Adipocyte (in vitro differentiated cells): ENCODE results near the gene PDE4D.
A peak's percentile ranks its signal among the peaks of the same experiment; 100 is the strongest.

ENCODE experiments used
- DNase-seq: peaks from one replicate; pipeline ENCODE4 v3.0.0-alpha.2; 2015; ENCODE audit warnings: low read depth
- H3K27me3 ChIP-seq: replicated peaks from 2 replicates; pipeline ENCODE4 v1.7.0; 2013; ENCODE audit warnings: mild to moderate bottlenecking, low read length, moderate library complexity; ENCODE audit not compliant: control insufficient read depth, insufficient read depth
- H3K36me3 ChIP-seq: 2 replicates; pipeline ENCODE4 v1.7.0; 2013; ENCODE audit warnings: low read length, mild to moderate bottlenecking, moderate library complexity; ENCODE audit not compliant: control insufficient read depth, insufficient read depth, severe bottlenecking
- H3K4me1 ChIP-seq: 2 replicates; pipeline ENCODE4 v1.7.0; 2013; ENCODE audit warnings: mild to moderate bottlenecking, low read length, moderate library complexity; ENCODE audit not compliant: control insufficient read depth, insufficient read depth
- H3K4me3 ChIP-seq: 2 replicates; pipeline ENCODE4 v1.7.0; 2013; ENCODE audit warnings: mild to moderate bottlenecking, low read length, moderate library complexity
- H3K9ac ChIP-seq: 2 replicates; pipeline ENCODE4 v1.7.0; 2013; ENCODE audit warnings: mild to moderate bottlenecking, low read length, moderate library complexity
- H3K9me3 ChIP-seq: 2 replicates; pipeline ENCODE4 v1.7.0; 2013; ENCODE audit warnings: mild to moderate bottlenecking, low read length, moderate library complexity; ENCODE audit not compliant: control insufficient read depth

PDE4D gene

GRCh38 chr5:59340637-59341036, 552.9 kb downstream of the PDE4D start:
- no peaks in the 10 kb centered on the region for H3K27me3 ChIP-seq
- H3K36me3 ChIP-seq, result no peaks in the 10 kb centered on the region
- DNase-seq, result no peak
- H3K4me3 ChIP-seq, result no peak overlapping the region
- H3K4me1 ChIP-seq, result no peaks in the 10 kb centered on the region
- H3K9me3 ChIP-seq, result no peaks in the 10 kb centered on the region
- no peak overlapping the region for H3K9ac ChIP-seq

GRCh38 chr5:59337240-59337639, 556.3 kb downstream of the PDE4D start:
- Histone ChIP-seq H3K9ac (no peak overlapping the region), H3K4me3 (no peak overlapping the region), H3K27me3 (peaks cover 4% of the 10 kb centered on the region), H3K9me3 (no peaks in the 10 kb centered on the region), H3K4me1 (no peaks in the 10 kb centered on the region), H3K36me3 (no peaks in the 10 kb centered on the region)
- no peak for DNase-seq

GRCh38 chr5:59335544-59335943, 558.0 kb downstream of the PDE4D start:
- H3K9ac ChIP-seq, result no peak overlapping the region
- no peak overlapping the region for H3K4me3 ChIP-seq
- no peaks in the 10 kb centered on the region for H3K4me1 ChIP-seq
- H3K9me3 ChIP-seq, result no peaks in the 10 kb centered on the region
- H3K27me3 ChIP-seq, result peaks cover 4% of the 10 kb centered on the region
- DNase-seq, result no peak
- no peaks in the 10 kb centered on the region for H3K36me3 ChIP-seq

GRCh38 chr5:59333416-59333815, 560.1 kb downstream of the PDE4D start:
- DNase-seq, result no peak
- Histone ChIP-seq H3K9ac (no peak overlapping the region), H3K4me1 (no peaks in the 10 kb centered on the region)

GRCh38 chr5:59332236-59332973, 561.1 kb downstream of the PDE4D start:
- no peaks in the 10 kb centered on the region for H3K36me3 ChIP-seq
- H3K9me3 ChIP-seq, result no peaks in the 10 kb centered on the region
- DNase-seq, result no peak
- no peak overlapping the region for H3K9ac ChIP-seq
- peaks cover 4% of the 10 kb centered on the region for H3K27me3 ChIP-seq
- no peaks in the 10 kb centered on the region for H3K4me1 ChIP-seq
- H3K4me3 ChIP-seq, result no peak overlapping the region

More at GRCh38 chr5:59333416-59333815, 560.1 kb downstream of the PDE4D start:
- no peaks in the 10 kb centered on the region for H3K9me3 ChIP-seq
- no peaks in the 10 kb centered on the region for H3K36me3 ChIP-seq
- H3K27me3 ChIP-seq, result peaks cover 4% of the 10 kb centered on the region
- H3K4me3 ChIP-seq, result no peak overlapping the region

GRCh38 chr5:59330680-59331079, 562.8 kb downstream of the PDE4D start:
- H3K9me3 ChIP-seq, result no peaks in the 10 kb centered on the region
- H3K27me3 ChIP-seq, result peaks cover 4% of the 10 kb centered on the region
- H3K4me1 ChIP-seq, result peaks cover 3% of the 10 kb centered on the region
- no peak for DNase-seq
- no peak overlapping the region for H3K9ac ChIP-seq
- H3K36me3 ChIP-seq, result no peaks in the 10 kb centered on the region
- H3K4me3 ChIP-seq, result no peak overlapping the region

DNA sequence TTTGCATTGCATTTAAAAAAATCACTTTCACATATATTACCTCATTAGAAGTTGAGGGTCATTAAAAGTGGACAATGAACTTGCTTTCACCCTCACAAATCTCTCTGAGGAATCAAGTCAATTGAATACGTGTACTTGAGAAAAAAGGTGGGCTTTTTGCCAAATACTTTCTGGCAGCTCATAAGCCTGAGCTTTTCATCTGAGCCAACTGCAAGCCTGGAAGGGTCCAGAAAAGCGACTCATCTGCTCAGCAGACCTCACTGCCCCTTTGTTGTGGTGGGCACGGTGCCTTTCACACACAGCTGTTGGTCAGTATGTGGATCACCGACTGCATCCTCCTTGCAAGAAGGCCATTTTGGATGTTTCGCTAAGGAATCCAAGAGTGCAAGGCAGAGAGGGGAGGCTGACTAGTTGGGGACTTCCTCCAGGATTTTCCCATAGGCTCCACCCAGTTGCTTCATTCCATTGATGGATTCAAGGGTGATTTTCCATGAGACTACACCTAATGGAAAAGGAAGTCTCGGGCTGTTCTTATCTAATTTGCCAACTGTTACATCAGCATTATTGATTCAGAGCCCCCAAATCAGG, 564.7 kb downstream of the PDE4D start:
- no peaks in the 10 kb centered on the region for H3K9me3 ChIP-seq
- no peak overlapping the region for H3K4me3 ChIP-seq
- peak; percentile 22 for DNase-seq
- no peaks in the 10 kb centered on the region for H3K36me3 ChIP-seq
- H3K4me1 ChIP-seq, result peaks cover 3% of the 10 kb centered on the region
- H3K9ac ChIP-seq, result no peak overlapping the region
- no peaks in the 10 kb centered on the region for H3K27me3 ChIP-seq

DNA sequence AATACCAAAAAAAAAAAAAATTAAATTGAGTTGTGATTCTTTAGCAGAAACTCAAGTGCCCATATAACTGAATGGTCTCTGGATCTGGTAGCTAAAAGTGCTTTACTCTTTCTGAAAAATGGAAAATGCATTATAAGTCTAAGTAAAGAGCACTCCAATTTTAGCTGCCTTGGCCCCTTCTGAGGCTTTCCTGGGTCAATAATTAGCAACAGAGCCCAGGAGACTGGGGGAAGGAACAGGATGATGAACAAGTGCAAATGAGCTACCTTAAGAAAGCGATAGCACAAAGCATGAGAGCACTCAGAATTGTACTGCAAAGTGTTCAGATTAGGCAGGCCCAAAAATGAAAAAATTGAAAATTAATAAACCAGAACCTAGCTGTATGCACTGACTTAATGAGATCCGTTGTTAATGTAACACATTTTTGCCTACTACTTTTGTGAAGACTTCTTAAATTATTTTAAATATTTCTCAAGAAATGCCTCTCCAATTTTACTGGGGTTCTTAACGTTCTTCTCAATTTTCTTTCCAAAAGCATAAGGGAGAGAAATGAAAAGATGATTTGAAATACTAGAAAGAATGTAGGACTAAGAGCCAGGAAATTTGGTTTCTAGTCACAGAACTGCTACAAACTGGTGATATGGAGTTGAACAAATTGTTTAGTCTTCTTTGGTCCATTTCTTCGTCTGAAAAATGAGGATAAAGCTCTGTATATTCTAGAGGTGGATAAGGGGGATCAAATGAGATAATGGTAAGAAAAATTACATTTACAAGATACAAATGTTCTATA, 566.1 kb downstream of the PDE4D start:
- Histone ChIP-seq H3K27me3 (no peaks in the 10 kb centered on the region), H3K4me3 (no peak overlapping the region), H3K9ac (no peak overlapping the region), H3K4me1 (peaks cover 3% of the 10 kb centered on the region), H3K36me3 (no peaks in the 10 kb centered on the region), H3K9me3 (no peaks in the 10 kb centered on the region)
- DNase-seq, result no peak

- Histone ChIP-seq H3K9ac (no peak overlapping the region), H3K4me3 (no peak overlapping the region), H3K4me1 (peaks cover 3% of the 10 kb centered on the region), H3K9me3 (no peaks in the 10 kb centered on the region), H3K36me3 (no peaks in the 10 kb centered on the region), H3K27me3 (no peaks in the 10 kb centered on the region)
- DNase-seq, result peak; percentile 7
Observed at GRCh38 chr5:59326596-59326995, 566.9 kb downstream of the PDE4D start.

DNA sequence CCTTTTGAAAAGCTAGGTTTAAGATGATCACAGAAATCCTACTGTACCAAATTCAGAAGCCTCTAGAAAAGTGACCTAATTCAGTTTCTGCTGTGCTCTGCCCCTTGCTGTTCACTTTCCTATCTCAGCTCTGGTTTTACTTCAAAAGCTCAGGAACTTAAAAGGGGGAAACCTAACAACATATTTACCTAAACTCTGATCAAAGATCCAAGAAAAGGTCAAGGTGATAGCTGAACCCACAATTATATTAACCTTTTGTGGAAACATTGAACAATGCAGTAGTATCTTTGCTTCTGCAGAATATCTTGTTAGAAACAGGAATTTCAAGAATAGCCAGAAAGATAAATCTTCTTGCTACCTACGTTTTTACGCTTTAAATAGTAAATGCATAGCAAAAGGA, 568.5 kb downstream of the PDE4D start:
- Histone ChIP-seq H3K9me3 (no peaks in the 10 kb centered on the region), H3K9ac (no peak overlapping the region), H3K27me3 (no peaks in the 10 kb centered on the region), H3K36me3 (no peaks in the 10 kb centered on the region), H3K4me3 (no peak overlapping the region), H3K4me1 (peaks cover 3% of the 10 kb centered on the region)
- DNase-seq, result no peak

DNA sequence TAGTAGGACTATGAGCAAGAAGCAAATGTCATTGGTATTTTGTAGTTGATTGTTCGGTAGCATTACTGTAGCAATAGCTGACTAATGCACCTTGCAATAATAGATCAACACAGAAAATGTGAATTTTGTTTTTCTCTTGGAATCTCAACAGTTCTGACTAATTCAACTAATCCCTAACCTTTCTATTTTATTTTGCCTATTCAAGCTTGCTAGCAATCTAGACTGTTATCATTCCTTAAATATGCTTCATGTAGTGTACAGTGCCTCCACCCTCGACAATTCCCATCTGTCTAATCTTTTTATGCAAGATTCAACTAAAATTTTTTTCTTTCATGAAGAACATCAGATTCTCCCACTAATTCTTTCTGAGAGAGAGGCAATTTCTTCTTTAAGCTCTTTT, 570.6 kb downstream of the PDE4D start:
- DNase-seq, result no peak
- H3K36me3 ChIP-seq, result no peaks in the 10 kb centered on the region
- H3K9me3 ChIP-seq, result no peaks in the 10 kb centered on the region
- H3K27me3 ChIP-seq, result no peaks in the 10 kb centered on the region
- no peak overlapping the region for H3K4me3 ChIP-seq
- peaks cover 3% of the 10 kb centered on the region for H3K4me1 ChIP-seq
- no peak overlapping the region for H3K9ac ChIP-seq
